Smooth muscle cell (in vitro differentiated cells): ENCODE measurements around the gene SF3B2. TPM values are rescaled to one million over a fixed set of nuclear protein-coding genes. Genes with fewer than 3 reads are reported as not detected.

Source experiments
- DNase-seq: peaks from one replicate; lab custom pipeline; 2025; ENCODE audit not compliant: unreplicated experiment; lab: John Stamatoyannopoulos, UW
- H2AFZ ChIP-seq: fragments of 200-600 bp; sonication (generic); 2 replicates; pipeline ENCODE4 v1.6.0; 2016; ENCODE audit warnings: antibody characterized with exemption, low read depth, mild to moderate bottlenecking
- H3F3A ChIP-seq: fragments of 200-600 bp; sonication (generic); 2 replicates; pipeline ENCODE4 v1.6.0; 2017; ENCODE audit warnings: antibody characterized with exemption, low read depth
- H3K27ac ChIP-seq: fragments of 200-600 bp; sonication (generic); 2 replicates; pipeline ENCODE4 v1.5.1; 2016; ENCODE audit warnings: low read depth, mild to moderate bottlenecking
- H3K27me3 ChIP-seq: fragments of 200-600 bp; sonication (generic); 2 replicates; pipeline ENCODE4 v1.6.1; 2016; ENCODE audit warnings: low read depth, mild to moderate bottlenecking
- H3K36me3 ChIP-seq: fragments of 200-600 bp; sonication (generic); 2 replicates; pipeline ENCODE4 v1.5.1; 2016; ENCODE audit warnings: low read depth
- H3K4me1 ChIP-seq: fragments of 200-600 bp; sonication (generic); 2 replicates; pipeline ENCODE4 v1.5.1; 2016; ENCODE audit warnings: low read depth
- H3K4me2 ChIP-seq: fragments of 200-600 bp; sonication (generic); 2 replicates; pipeline ENCODE4 v1.6.0; 2016; ENCODE audit warnings: mild to moderate bottlenecking
- H3K4me3 ChIP-seq: fragments of 200-600 bp; sonication (generic); 2 replicates; pipeline ENCODE4 v1.5.1; 2016; ENCODE audit warnings: mild to moderate bottlenecking
- H3K79me2 ChIP-seq: fragments of 200-600 bp; sonication (generic); 2 replicates; pipeline ENCODE4 v1.6.0; 2016; ENCODE audit warnings: low read depth, mild to moderate bottlenecking
- H3K9ac ChIP-seq: fragments of 200-600 bp; sonication (generic); 2 replicates; pipeline ENCODE4 v1.6.0; 2016; ENCODE audit warnings: low read depth
- H3K9me3 ChIP-seq: fragments of 200-600 bp; sonication (generic); replicated peaks from 2 replicates; pipeline ENCODE4 v1.5.1; 2016; ENCODE audit warnings: low read depth
- H4K20me1 ChIP-seq: fragments of 200-600 bp; sonication (generic); 2 replicates; pipeline ENCODE4 v1.6.0; 2016; ENCODE audit warnings: low read depth
- CTCF ChIP-seq: fragments of 200-600 bp; sonication (generic); IDR thresholded peaks from 2 replicates; pipeline ENCODE4 v1.5.1; 2017; ENCODE audit warnings: borderline replicate concordance, mild to moderate bottlenecking, antibody characterized with exemption; ENCODE audit not compliant: insufficient read depth, poor library complexity, severe bottlenecking
- WGBS: methylation state at CpG from one replicate; pipeline ENCODE4 v1.1.7; 2016; ENCODE audit warnings: low lambda C conversion rate; 5-methylcytosine and 5-hydroxymethylcytosine counted together
- polyA plus RNA-seq: library from polyadenylated mRNA; unstranded; fragments of >200 nt; fragmentation: Nextera tagmentation; extraction: Ambion mirVana; gene quantifications from 2 replicates; pipeline ENCODE4 v1.2.1, GENCODE V29; 2016
- total RNA-seq: library from RNA; depleted of rRNA; stranded (reverse); fragments of >200 nt; gene quantifications from 2 replicates; pipeline ENCODE4 v1.2.3, GENCODE V29; 2014

SF3B2 gene
- total and polyA plus RNA-seq, 2 experiments from 2014 or later, result 125 to 182 TPM

DNA sequence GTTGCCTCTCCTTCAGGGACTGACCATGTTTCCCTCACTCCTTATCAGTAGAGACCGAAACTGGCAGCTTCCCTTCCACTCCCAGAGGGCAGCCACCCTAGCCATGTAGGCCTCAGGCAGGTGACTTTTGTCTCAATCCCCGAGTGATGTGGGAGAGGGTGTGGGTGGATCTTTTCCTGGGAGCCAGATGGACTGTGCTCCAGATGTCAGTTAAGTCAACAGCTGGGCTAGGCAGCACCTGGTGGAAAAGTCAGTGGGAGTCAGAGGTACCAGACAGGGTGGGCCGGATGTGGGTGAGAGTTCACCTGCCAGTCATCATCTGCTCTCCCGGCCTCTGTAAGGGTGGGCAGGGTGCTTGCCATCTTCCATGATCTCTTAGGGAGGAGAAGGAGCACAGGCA lies 48.0 kb upstream of the SF3B2 start:
- Histone ChIP-seq H3K27ac (no peak overlapping the region), H3K27me3 (no peaks in the 10 kb centered on the region), H3K4me1 (peaks cover 21% of the 10 kb centered on the region), H3K4me2 (no peak overlapping the region), H3K36me3 (peaks cover 4% of the 10 kb centered on the region), H2AFZ (no peak overlapping the region), H4K20me1 (peaks cover 9% of the 10 kb centered on the region), H3K9ac (no peak overlapping the region), H3K4me3 (no peak overlapping the region), H3F3A (peaks cover 9% of the 10 kb centered on the region), H3K9me3 (no peaks in the 10 kb centered on the region), H3K79me2 (peaks cover 32% of the 10 kb centered on the region)
- TF ChIP-seq CTCF, result no peak
- 95% methylated on average over 4 of the region's 4 CpGs for WGBS
- no peak for DNase-seq

DNA sequence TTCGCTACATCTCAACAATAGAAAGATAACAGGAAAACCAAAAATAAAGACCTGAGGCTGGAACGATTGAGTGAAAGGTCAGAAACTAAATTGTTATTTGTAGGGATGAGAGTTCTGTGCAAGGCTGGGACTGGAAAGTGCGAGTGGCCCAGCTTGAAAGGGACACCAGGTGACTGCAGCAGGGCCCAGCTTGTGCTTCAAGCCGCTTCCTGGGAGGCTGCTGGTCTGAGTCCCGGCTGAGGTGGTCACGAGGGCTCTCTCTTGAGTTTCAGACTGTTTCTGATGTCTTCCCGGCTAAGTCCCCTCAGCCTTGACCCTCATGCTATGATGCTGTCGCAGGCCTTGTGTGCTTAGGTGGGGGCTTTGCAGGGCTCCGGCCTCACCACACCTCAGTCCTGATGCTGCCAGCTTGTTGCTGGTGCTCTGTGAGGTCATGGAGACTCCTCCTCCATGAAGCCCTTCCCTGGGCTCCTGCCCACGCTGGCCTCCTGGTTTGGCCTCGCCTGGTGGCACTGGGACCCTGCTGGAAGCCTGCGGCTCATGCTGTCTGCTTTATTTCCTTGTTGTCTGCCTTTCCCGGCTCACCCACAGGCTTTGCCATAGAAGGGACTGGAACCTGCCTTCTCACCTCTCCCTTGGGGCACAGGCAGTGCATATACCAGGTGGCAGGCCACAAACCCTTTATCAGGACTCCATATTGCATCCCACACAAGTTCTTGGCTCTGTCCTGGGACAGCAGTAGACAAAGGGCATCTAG lies 45.9 kb upstream of the SF3B2 start:
- 91% methylated on average over 13 of the region's 13 CpGs for WGBS
- H3K4me3 ChIP-seq, result no peak overlapping the region
- peaks cover 13% of the 10 kb centered on the region for H3K79me2 ChIP-seq
- TF ChIP-seq CTCF, result no peak
- H3K27me3 ChIP-seq, result peaks cover under 1% of the 10 kb centered on the region
- DNase-seq, result no peak
- no peak overlapping the region for H2AFZ ChIP-seq
- H3K9ac ChIP-seq, result no peak overlapping the region
- H3K36me3 ChIP-seq, result no peaks in the 10 kb centered on the region
- peaks cover 21% of the 10 kb centered on the region for H3K4me1 ChIP-seq
- H3F3A ChIP-seq, result peaks cover 9% of the 10 kb centered on the region
- H3K9me3 ChIP-seq, result no peaks in the 10 kb centered on the region
- no peaks in the 10 kb centered on the region for H4K20me1 ChIP-seq
- H3K27ac ChIP-seq, result peak overlapping the region; percentile 51
- H3K4me2 ChIP-seq, result no peak overlapping the region

- Histone ChIP-seq H3K27me3 (peaks cover 6% of the 10 kb centered on the region), H3K4me2 (peak overlapping the region; percentile 33), H3K9me3 (no peaks in the 10 kb centered on the region), H3F3A (peaks cover 9% of the 10 kb centered on the region), H2AFZ (no peak overlapping the region), H3K36me3 (no peaks in the 10 kb centered on the region), H3K4me3 (no peak overlapping the region), H3K79me2 (peaks cover 8% of the 10 kb centered on the region), H4K20me1 (no peaks in the 10 kb centered on the region), H3K27ac (peak overlapping the region; percentile 51), H3K4me1 (peaks cover 21% of the 10 kb centered on the region), H3K9ac (no peak overlapping the region)
- no peak for TF ChIP-seq CTCF
- DNase-seq, result no peak
- 79% methylated on average over 4 of the region's 4 CpGs for WGBS
Observed at GRCh38 chr11:66006891-66007176, 45.3 kb upstream of the SF3B2 start.

- Histone ChIP-seq H2AFZ (no peak overlapping the region), H3K4me1 (peaks cover 21% of the 10 kb centered on the region), H3K27me3 (peaks cover 10% of the 10 kb centered on the region), H3K9me3 (no peaks in the 10 kb centered on the region), H3K4me2 (peak overlapping the region; percentile 33), H3F3A (peaks cover 9% of the 10 kb centered on the region), H3K27ac (peak overlapping the region; percentile 51), H3K36me3 (no peaks in the 10 kb centered on the region), H4K20me1 (no peaks in the 10 kb centered on the region), H3K4me3 (no peak overlapping the region), H3K9ac (no peak overlapping the region), H3K79me2 (peaks cover 8% of the 10 kb centered on the region)
- WGBS, result 54% methylated on average over 5 of the region's 5 CpGs
- no peak for DNase-seq
- TF ChIP-seq CTCF, result no peak
Observed at GRCh38 chr11:66007201-66007634, 44.9 kb upstream of the SF3B2 start.
